GM21528 (cell line): ENCODE data around the gene LAMC2.

Experiments used
- ATAC-seq: cut with Tn5 transposase; IDR thresholded peaks from one replicate; pipeline ENCODE4 v1.9.1; 2021; ENCODE audit warnings: mild to moderate bottlenecking, moderate library complexity; ENCODE audit not compliant: unreplicated experiment, low FRiP score

LAMC2 gene

DNA sequence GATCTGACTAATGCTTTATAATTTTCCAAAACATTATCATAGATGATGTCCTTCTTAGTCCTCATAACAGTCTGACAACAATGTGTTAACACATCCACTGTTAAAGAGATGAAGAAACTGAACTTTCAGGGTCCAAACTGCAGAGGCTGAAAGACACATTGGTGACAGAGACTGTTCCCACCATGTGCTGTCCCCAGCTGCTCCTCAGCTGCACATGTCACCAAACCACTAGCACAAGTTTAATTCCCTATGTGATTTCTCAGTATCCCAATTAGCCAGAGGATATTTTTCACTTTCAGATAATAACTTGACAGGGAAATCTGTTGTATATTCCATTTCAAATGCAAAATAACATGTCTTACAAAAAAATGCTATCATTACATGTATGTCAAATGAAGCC lies 24.6 kb downstream of the LAMC2 start:
- ATAC-seq: no peak

DNA sequence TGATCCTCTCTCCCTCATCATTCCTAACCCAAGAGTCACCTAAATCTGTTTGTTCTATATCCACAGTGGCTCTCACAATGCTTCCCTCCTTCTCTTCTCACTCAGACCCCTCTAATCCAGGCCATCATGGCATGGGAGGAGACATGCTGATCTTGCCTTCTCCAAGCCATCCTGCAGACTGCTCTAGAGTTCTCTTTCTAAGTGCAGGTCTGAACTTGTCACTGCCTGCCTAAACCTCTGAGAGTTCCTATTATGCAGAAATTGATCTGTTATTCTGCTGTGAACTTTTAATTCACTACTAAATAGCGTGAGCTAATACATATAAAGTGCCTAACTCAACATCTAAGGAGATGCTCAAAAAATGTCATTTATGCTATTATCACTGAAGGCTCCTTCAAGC lies 26.8 kb downstream of the LAMC2 start:
- no peak for ATAC-seq

DNA sequence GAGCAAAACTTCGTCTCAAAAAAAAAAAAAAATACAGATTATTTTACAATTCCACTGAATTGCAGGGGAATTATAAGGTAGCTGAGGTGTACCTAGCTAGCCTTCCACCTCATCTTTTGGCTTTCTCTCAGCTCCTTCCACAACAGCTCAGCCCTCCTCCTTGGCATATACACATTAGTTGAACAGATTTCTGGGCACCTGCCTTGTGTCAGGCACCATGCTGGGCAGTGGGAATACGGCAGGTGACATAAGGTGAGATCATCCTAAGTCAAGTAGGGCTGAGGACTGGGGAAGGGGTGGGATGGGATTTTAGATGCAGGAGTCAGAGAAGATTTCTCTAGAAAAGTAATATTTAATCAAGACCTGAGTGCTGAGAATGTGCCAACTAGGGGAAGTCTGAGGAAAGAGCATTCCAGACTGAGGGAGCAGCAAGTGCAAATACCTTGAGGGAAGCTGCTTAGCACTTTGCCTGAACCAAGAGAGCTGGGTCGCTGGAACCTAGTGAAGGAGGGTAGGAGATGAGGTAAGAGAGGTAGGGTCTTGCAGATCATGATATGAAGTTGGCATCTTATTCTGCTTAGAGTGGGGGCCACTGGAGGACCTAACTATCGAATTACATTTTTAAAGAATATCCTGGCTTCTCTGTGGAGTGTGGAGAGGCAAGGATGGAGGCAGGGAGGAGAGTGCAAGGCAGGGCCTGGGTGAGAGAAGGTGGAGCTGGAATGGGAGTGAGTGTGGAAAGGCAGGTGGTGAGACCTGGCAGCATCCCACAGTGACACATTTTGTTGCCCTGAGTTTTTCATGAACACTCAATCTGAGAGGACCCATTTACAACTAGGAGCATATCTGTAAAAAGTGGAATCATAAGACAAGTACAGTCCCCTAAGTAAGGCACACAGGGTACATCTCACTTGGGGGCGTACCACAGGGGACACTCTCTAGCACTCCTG lies 28.2 kb downstream of the LAMC2 start:
- no peak for ATAC-seq

DNA sequence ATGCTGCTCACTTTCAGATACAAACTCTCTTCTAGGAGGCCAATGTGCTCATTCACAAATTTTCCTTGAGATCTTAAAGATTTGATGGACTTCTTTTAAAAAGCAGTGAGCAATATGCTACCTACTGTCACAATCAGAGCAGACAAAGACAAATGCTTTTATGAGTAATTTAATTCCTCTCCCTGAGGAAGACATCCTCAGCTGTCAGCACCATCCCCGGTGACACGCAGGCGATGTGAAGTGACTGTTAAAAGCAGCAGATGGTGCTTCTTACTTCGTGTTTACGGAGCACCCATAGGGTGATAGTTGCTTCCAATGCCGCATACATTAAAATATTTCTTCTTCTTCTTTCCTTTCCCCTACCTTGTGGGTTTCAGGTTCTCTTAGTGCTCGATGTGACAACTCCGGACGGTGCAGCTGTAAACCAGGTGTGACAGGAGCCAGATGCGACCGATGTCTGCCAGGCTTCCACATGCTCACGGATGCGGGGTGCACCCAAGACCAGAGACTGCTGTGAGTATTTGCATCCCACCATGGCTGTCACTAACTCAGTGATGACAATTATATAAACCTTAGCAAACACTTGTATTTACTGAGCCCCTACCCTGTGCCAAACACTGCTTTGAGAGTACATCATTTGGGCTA lies 29.1 kb downstream of the LAMC2 start:
- no peak for ATAC-seq

DNA sequence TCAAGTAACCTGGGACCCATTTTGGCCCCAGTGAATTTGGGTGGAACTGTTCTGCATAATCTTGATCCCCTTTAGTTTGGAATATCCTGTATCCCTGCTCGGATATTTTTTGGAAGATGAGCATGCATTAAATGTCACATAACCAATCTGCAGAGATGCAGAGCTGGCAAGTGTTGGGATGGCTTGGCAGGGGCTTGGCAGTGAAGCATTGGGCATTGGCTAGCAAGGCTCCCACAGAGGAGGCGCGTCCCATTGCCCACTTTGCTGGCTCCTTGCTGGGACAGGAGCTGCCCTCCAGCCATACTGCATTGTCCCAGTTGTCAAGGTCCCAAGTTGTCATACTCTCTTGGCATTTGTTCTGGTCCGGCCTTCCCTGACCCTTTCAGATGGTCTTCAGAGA lies 29.9 kb downstream of the LAMC2 start:
- ATAC-seq: no peak

DNA sequence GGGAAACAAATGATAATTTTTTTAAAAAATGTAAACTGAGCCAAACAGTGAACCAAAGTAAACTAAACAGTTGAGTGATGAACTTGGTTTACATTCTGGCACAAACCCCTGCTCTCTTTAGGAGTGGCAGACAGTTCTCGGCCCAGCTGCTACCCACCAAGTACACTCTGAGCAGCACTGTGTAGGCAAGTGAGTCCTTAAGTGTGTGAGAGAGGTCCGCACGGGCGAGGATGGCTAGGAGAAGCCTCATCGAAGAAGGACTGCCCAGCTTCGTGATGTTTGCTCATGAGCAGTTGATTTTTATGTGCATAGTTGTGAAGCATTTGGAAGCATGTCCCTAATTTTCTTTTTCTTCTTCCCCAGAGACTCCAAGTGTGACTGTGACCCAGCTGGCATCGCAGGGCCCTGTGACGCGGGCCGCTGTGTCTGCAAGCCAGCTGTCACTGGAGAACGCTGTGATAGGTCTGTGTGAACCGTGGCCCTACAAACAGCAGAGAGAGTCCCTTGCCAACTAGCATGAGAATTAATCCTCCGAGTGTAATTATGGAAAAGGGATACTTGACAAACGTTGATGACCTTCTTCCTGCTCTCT lies 32.1 kb downstream of the LAMC2 start:
- ATAC-seq: no peak

DNA sequence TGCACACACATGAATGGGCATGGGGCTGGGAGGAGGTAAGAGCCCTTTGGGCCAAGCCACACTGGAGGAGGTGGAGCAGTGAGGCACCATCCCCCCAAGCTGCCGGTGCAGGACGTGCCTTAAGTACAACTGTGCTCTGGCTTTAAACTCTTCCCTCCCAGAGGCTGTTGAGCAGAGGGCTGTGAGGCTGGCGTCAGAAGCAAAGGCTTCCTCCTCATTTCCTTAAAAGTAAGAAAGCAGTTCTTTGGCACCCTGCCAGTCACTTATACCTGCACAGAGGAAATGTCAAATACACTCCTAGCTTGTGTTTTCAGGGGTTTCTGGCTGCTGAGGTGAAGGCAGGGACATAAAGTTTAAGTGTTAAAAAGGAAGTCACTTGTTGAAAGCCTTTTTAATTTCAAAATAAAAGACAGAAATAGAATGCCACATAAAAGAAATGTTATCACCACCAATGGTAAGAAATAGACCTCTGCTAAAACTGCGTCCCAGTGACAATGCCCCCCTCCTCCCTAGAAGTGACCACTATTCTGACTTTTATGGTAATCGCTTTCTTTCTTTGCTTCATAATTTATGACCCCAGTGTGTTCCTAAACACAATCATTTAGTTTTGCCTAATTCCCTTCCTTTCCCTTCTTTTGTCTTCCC lies 33.0 kb downstream of the LAMC2 start:
- ATAC-seq: no peak

DNA sequence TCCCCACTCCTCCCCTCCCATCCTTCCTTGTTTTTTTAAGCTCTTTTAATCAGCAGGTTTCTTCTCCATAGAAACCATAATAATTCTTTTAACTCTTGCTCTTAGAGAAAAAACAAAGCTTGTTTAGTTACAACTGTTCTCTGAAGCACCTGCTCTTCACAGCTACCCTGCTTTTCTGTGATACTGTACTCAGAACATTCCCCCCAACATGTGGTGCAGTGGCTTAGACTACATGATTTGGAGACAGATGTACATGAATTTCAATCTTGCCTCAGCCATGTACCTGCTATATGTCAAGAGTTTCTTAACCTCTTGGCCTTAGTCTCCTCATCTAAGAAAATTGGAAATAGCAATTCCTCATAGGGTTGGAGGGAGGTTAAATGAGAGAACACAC lies 33.5 kb downstream of the LAMC2 start:
- no peak for ATAC-seq

DNA sequence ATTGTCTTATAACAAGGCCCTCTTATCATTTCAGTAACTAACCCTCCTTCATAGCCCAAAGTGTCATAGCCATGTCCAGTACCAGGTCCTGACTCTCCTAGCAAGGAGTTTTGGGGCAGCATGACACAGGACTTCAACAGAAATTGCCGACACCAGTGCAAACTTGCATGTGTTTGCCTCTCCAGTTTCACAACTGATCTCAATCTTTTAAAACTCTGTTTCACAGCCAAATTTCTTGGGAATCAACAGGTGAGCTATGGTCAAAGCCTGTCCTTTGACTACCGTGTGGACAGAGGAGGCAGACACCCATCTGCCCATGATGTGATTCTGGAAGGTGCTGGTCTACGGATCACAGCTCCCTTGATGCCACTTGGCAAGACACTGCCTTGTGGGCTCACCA lies 36.8 kb downstream of the LAMC2 start:
- no peak for ATAC-seq

DNA sequence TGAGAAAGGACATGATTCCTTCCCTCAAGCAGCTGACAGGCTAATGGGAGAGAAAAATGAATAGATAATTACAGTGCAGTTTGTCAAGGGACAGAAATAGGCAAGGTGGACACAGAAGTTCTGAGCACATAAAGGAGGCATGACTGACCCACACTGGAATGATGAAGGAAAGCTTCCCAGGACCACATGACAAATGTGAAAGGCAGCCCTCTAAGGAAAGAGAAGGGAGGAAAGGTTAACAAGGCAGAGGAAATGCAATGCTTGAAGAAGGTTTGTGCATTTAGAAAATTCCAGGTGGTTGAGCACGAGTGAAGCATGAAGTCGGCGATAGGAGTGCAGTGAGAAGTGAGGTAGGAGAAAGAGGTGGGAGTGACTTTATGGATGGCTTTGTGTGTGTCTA lies 37.4 kb downstream of the LAMC2 start:
- no peak for ATAC-seq

DNA sequence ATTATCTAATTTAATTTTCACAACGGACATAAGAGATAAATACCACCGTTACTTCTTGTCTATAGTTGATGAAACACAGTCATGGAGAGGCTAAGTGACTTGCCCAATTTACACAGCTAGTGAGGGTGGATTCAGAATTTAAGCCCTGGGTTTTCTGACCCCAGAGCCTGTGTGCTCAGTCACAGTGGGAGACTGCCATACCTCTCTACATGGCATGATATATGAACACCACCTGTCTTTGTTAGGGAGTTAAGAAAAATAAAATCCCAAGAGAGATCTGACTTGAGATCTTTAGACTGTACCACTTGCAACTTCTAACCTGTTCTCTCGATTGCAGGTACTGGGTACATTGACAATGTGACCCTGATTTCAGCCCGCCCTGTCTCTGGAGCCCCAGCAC lies 40.3 kb downstream of the LAMC2 start:
- no peak for ATAC-seq

DNA sequence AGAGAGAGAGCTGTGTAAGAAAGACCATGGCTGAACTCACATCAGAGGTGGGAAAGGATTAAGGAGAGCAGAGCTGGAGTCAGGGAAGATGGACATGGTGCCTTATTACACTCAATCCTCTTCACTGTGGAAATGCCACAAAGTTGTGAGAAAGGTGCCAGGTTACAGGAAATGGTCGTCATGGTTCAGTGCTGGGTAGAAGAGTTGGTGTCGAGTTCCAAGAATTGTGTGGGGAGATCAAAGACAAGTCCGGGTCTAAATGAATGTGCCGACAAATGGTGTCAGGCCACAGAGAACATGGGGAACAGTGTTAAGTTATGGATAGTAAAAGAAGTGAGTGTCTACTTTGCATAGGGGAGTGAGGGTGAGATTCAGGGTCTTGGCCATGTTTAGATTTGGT lies 40.9 kb downstream of the LAMC2 start:
- no peak for ATAC-seq

DNA sequence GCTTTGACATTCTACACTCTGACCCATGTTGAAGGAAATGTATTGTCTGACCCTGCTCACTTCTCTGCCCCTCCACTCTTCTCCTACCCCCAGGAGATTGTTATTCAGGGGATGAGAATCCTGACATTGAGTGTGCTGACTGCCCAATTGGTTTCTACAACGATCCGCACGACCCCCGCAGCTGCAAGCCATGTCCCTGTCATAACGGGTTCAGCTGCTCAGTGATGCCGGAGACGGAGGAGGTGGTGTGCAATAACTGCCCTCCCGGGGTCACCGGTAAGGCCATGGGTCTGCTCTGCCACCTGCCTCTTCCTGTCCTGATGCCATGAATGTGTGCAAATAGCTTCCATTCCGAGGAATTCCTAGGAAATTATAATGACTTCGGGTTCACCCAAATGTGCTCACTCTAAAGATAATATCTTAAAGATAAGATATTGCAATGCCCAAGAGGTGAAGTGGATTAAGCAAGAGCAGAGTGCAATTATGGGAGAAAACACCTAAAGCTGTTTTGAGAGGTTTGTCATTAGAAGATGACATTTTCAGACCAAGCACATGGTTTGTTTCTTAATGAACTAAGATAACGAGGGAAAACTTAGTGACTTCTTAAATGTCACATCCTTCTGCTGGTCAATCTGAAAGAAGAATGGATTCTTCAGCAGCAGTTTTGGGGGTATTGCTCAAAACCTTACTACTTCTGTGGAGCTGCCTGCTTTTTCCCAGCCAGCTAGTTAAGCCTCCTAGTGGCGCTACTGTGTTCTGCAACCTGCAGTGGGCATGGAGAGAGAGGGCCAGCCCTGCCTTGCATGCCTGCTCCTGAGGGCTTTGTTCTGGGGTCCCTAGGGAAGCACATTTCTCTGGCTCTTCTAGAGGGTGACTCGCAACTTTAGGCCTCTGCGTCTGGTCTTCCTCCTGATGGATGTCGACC lies 41.6 kb downstream of the LAMC2 start:
- ATAC-seq: peak; percentile 80

DNA sequence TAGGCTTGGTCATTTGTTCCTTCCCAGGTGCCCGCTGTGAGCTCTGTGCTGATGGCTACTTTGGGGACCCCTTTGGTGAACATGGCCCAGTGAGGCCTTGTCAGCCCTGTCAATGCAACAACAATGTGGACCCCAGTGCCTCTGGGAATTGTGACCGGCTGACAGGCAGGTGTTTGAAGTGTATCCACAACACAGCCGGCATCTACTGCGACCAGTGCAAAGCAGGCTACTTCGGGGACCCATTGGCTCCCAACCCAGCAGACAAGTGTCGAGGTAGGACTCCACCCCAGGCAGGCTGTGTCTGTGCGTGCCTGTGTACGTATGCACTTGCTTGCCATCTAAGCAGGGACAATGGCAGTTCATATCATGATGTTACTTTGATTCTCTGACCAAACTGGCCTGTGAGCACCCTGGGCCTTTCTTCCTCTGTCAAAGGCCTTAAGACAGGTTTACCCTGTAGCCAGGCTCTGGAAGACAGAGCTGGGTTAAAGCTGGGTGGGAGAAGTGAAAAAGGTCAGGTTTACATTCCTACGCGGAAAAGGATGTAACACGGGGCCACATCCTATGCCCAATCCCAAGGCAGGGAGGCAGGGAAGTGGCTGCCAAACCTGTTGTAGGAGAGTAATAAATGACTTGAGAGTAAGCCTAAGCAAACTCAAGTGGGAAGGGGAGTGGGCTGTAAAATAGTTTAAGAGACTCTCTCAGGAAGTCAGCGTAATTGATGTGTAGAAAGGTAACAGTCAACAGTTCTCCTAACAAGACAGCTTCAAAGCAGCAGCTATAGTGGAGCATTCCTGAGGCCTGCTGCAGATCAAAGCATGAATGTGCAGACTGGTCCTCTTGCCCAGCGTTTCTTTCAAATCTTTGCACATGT lies 42.5 kb downstream of the LAMC2 start:
- ATAC-seq: no peak

DNA sequence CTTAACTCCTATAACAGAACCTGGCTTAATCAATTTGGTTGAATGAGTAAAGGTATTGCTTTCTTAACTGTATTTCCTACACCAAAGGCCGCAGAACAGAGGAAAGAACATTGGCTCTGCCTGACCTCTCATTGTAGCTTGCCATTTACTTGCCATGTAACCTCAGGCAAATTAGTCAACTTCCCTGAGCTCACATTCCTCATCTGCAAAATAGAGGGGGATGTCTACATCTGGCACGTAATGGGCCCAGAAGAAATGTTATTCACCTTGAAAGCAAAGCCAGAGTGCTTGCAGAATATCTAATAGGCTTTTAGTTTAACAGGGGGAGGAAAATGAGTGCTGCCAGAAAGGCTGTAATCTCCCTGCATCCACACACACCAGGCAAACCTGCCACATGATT lies 44.3 kb downstream of the LAMC2 start:
- no peak for ATAC-seq

DNA sequence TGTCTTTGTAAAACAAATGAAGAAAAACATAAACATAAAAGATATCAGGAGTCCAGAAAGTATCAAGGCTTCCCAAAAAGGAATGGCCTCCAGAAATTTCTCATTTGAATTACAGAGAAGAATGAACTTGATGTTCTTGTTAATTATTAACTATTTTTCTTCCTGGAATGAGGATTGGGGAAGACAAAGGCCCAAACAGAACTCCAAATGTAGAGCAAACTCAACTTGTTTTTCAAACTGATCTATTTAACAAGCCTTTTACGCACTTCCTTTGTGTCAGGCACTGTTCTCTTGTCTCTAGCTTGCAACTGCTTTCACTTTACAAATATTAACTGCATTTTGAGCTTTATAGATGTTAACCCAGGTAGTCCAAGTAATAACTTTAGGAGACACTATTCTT lies 45.5 kb downstream of the LAMC2 start:
- ATAC-seq: no peak

DNA sequence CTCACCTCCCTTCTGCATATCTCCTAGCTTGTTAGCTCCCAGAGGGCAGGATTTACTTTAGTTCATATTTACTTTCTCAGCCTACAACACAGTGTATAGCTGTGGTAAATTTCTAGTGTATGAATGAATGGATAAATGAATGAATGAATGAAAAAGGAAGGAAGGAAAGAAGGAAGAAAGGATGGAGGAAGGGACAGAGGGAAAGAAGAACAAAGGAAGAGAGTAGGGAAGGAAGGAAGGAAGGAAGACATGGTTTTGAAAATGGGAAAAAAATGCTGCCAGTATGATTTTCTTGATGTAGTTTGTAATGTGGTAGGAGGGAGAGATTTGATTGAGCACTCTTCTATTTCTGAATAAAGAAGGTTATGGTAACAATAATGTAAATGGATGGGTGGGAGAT lies 47.0 kb downstream of the LAMC2 start:
- ATAC-seq: no peak

DNA sequence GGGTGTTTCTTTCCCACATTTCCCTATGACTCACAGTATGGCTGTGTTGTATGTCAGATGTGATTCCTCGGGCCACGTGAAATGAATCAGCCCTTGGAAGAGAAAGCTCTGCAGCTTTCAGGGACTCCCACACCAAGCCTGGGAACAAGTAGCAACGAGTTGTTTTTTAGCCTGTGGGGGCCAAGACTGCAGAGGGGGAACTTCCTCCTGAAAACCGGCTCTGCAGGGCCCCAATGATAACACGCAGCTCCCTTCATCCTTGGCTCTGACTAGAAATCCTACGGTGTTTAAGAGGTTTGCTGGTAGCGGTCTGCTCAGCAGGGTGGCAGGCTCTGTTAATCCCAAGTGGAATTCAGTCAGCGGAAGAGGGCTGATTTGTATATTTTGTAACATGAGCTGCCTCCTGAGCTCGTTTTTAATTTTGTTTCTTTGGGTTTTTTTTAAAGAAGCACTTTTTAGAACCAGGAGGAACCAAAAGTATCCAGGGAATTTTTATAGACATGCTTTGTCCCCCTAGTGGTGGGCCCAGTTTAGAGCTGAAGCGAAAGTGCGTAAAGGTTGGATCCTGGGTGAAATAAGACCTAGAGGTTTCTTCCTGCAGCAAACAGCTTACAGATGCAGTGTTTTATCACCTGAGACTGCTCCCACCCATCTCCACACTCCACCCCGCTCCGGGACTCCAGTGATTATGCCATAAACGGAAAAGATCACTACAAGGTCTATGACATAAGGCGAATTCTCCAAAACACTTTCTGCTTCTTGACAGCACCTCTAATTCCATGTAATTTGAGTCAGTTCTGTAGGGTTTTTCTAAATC lies 48.8 kb downstream of the LAMC2 start:
- ATAC-seq: no peak
